Testis (tissue), 3 donors: ENCODE data around the gene INAVA. TPM values are rescaled to one million over a fixed set of nuclear protein-coding genes. Genes with fewer than 3 reads are reported as not detected.

Source experiments
- DNase-seq: peaks from one replicate; pipeline ENCODE4 v3.0.0-alpha.2; 2019
- H3K27ac ChIP-seq, 2 donors: fragments of 200-600 bp; sonication (generic); one replicate each; pipeline ENCODE4 v1.5.1; 2019
- H3K27me3 ChIP-seq: fragments of 200-600 bp; sonication (generic); one replicate; pipeline ENCODE4 v1.5.1; 2019
- H3K36me3 ChIP-seq: fragments of 200-600 bp; sonication (generic); one replicate; pipeline ENCODE4 v1.5.1; 2017; ENCODE audit warnings: low read depth; ENCODE audit errors: missing control alignments
- H3K4me1 ChIP-seq: fragments of 200-600 bp; sonication (generic); one replicate; pipeline ENCODE4 v1.5.1; 2019
- H3K4me3 ChIP-seq, 2 donors: fragments of 200-600 bp; sonication (generic); one replicate each; pipeline ENCODE4 v1.5.1; 2017 to 2019
- H3K9me3 ChIP-seq: fragments of 200-600 bp; sonication (generic); one replicate; pipeline ENCODE4 v1.5.1; 2017
- POLR2A ChIP-seq: fragments of 450-650 bp; IDR thresholded peaks from one replicate; pipeline ENCODE4 v1.6.1; 2017; ENCODE audit warnings: antibody characterized with exemption, mild to moderate bottlenecking, moderate library complexity
- WGBS, 2 donors: methylation state at CpG; one replicate each; pipeline ENCODE4 v1.1.5; 2018; 5-methylcytosine and 5-hydroxymethylcytosine counted together
- intact Hi-C: fragments of 100-400 bp; cut with DNase I; formaldehyde crosslinking; loops from one replicate; pipeline ENCODE4 v1.15.1; 2023; ENCODE audit warnings: low total_unique reads
- polyA plus RNA-seq: library from polyadenylated mRNA; stranded (reverse); fragments of 350-450 nt; fragmentation: Illumina TruSeq; extraction: RNeasy Lipid Tissue Mini Kit (QIAGEN cat#74804); gene quantifications from one replicate; pipeline ENCODE4 v1.2.3, GENCODE V29; 2014; ENCODE audit warnings: low read depth, low replicate concordance; ENCODE audit not compliant: insufficient read depth
- total RNA-seq, 2 donors: library from RNA; depleted of rRNA; stranded (reverse); fragments of >200 nt; gene quantifications; one replicate each; pipeline ENCODE4 v1.2.3, GENCODE V29; 2016
- TF ChIP-seq, protein P1 (sequence below), 3 experiments: fragments of 450-650 bp in 2 of 3; fragments of 200-600 bp in 1 of 3; sonication (generic) in 1 of 3; IDR thresholded peaks; one replicate each; pipeline ENCODE4 v1.5.1; 2016 to 2019; ENCODE audit warnings: antibody characterized with exemption in 3 of 3, mild to moderate bottlenecking in 2 of 3, moderate library complexity in 1 of 3

The INAVA gene
- total and polyA plus RNA-seq, 3 donors from 2014 or later, result 1.5 to 5.8 (median 2.3) TPM

DNA sequence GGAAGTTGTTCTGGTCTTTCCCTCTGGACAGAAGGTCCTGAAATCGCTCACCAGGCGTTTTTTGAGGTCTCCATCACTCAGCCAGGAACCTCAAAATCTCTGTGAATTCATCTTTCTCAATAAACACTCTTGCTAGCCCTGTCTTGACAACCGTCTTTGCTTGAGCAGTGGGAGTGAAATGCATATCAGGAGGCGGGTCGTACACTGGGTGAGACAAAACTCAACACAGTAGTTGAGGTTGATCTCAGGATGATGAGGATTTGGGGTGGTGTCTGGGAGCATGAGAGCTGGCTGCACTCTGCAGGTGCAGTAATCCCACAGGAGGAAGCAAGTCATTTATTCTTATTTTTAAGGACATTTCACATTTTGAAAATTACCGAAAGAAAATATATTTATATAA lies 20.0 kb upstream of the INAVA start:
- no peak for DNase-seq
- Histone ChIP-seq H3K27me3 (no peaks in the 10 kb centered on the region), H3K36me3 (no peaks in the 10 kb centered on the region), H3K27ac (no peak overlapping the region), H3K4me3 (no peak overlapping the region), H3K9me3 (no peaks in the 10 kb centered on the region), H3K4me1 (no peaks in the 10 kb centered on the region)
- 67 to 87% methylated on average over 6 of the region's 6 CpGs for WGBS, 2 donors
- no peak for TF ChIP-seq POLR2A
- TF ChIP-seq, protein P1, sequence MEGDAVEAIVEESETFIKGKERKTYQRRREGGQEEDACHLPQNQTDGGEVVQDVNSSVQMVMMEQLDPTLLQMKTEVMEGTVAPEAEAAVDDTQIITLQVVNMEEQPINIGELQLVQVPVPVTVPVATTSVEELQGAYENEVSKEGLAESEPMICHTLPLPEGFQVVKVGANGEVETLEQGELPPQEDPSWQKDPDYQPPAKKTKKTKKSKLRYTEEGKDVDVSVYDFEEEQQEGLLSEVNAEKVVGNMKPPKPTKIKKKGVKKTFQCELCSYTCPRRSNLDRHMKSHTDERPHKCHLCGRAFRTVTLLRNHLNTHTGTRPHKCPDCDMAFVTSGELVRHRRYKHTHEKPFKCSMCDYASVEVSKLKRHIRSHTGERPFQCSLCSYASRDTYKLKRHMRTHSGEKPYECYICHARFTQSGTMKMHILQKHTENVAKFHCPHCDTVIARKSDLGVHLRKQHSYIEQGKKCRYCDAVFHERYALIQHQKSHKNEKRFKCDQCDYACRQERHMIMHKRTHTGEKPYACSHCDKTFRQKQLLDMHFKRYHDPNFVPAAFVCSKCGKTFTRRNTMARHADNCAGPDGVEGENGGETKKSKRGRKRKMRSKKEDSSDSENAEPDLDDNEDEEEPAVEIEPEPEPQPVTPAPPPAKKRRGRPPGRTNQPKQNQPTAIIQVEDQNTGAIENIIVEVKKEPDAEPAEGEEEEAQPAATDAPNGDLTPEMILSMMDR (IDR thresholded peaks at IDR 0.05), result no peak
- intact Hi-C loops, result no loop called here

DNA sequence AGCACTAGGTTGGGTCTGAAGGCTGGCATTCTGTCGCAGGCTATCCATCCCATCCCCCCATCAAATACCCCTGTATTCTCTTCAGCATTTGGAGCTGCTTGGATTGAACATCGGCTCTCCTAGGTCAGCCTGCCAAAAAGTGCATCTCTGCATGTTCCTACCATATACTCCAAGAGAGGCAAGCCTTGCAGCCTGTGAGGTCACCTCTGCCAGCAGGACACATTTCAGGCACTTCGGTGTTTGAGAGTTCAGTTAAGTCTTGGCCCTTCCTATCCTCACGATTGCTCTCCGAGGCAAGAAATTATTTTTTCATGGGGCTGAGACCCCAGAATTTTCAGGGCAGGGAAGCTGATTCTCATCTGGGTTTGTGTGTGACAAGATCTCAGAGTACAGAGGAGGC lies 19.3 kb upstream of the INAVA start:
- TF ChIP-seq, protein P1 (IDR thresholded peaks at IDR 0.05), result no peak
- TF ChIP-seq POLR2A, result no peak
- no peak overlapping the region for H3K27ac ChIP-seq

DNA sequence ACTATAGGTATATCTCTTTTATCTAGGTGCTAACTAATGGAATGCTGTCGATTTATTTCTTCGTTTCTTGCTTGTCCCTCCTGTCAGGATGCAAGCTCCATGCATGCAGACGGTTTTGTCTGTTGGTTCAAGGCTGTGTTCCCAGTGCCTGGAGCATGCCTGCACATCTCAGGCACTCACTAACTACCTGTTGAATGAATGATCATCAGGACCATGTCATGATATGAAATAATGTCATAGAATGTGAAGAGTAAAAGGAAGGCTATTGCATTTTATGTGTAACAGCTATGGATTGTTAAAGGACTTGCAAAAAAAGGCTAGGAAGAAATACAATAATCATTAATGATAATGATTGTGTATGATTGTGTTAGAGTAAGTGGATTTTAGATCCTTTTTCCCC lies 17.7 kb upstream of the INAVA start:
- H3K4me3 ChIP-seq, result no peak overlapping the region
- H3K9me3 ChIP-seq, result no peaks in the 10 kb centered on the region
- intact Hi-C loops, result no loop called here
- WGBS, 2 donors, result 79 to 81% methylated on average over 3 of the region's 3 CpGs
- no peaks in the 10 kb centered on the region for H3K27me3 ChIP-seq
- no peaks in the 10 kb centered on the region for H3K36me3 ChIP-seq
- no peak overlapping the region for H3K27ac ChIP-seq
- H3K4me1 ChIP-seq, result no peaks in the 10 kb centered on the region
- no peak for TF ChIP-seq POLR2A
- TF ChIP-seq, protein P1 (IDR thresholded peaks at IDR 0.05), result no peak
- DNase-seq, result no peak

More for the DNA sequence above, 19.3 kb upstream of the INAVA start:
- no peaks in the 10 kb centered on the region for H3K36me3 ChIP-seq
- H3K4me1 ChIP-seq, result no peaks in the 10 kb centered on the region
- H3K9me3 ChIP-seq, result no peaks in the 10 kb centered on the region
- intact Hi-C loops, result no loop called here
- DNase-seq, result no peak
- no peak overlapping the region for H3K4me3 ChIP-seq
- WGBS, 2 donors, result 87% methylated on average over 5 of the region's 5 CpGs
- H3K27me3 ChIP-seq, result no peaks in the 10 kb centered on the region

DNA sequence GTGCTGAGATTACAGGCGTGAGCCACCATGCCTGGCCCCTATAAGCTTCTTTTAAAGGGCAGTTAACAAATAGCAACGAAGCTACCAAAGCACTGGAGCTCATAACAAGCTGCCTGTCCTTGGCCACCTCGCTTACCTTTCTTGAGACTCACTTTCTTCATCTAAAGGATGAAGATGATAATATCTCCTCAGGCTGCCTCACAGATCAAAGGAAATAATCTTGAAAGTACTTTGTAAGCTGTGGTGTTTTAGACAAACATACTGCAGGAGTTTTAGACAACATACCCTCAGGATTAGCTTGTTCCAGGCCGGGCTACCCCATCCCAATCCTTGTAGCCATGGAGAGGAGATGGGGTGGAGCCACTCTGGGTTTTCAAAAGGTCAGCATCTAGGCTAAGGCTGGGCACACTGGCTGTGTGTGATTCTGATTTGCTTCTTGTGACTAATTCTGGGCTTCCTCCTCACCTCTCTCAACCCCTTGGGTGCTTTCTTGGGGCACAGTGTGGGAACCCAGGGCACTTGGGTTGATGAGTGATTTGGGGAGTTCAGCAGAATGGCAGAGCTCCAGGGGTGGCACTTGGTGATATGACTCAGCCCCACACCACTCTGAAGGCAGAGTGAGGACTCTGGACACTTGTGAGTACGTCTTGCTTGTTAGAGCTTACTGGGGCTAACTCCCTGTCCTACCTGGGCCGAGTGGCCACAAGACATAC lies 16.7 kb upstream of the INAVA start:
- WGBS, 2 donors, result 86 to 95% methylated on average over 6 of the region's 6 CpGs
- Histone ChIP-seq H3K36me3 (no peaks in the 10 kb centered on the region), H3K9me3 (no peaks in the 10 kb centered on the region), H3K27me3 (no peaks in the 10 kb centered on the region), H3K27ac (no peak overlapping the region), H3K4me1 (no peaks in the 10 kb centered on the region), H3K4me3 (no peak overlapping the region)
- intact Hi-C loops, result no loop called here
- no peak for TF ChIP-seq POLR2A
- TF ChIP-seq, protein P1 (IDR thresholded peaks at IDR 0.05), result no peak
- no peak for DNase-seq

DNA sequence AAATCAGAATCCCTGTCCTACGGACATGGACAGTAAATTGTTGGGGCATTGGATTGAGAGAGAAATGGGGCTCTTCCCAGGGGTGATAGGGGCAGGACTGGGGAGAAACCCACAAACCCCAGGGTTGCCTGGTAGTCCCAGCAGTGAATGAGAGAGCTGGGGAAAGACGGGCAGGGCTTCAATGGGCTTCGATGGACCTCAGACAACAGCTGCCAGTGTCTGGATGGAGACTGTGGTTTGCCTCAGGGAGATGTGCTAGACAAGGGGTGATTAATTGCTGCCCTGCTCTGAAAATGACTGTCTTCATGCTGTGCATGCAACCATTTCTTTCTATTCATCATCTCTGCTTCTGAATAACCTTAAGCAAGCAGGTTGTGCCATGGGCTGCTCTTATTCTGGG lies 14.5 kb upstream of the INAVA start:
- no peak for DNase-seq
- intact Hi-C loops, result no loop called here

More for the DNA sequence above, 14.5 kb upstream of the INAVA start:
- H3K4me1 ChIP-seq, result no peaks in the 10 kb centered on the region
- TF ChIP-seq, protein P1 (IDR thresholded peaks at IDR 0.05), result no peak
- no peak for TF ChIP-seq POLR2A
- no peak overlapping the region for H3K27ac ChIP-seq
- H3K36me3 ChIP-seq, result no peaks in the 10 kb centered on the region
- H3K27me3 ChIP-seq, result no peaks in the 10 kb centered on the region
- H3K9me3 ChIP-seq, result no peaks in the 10 kb centered on the region
- 68 to 93% methylated on average over 3 of the region's 3 CpGs for WGBS, 2 donors
- H3K4me3 ChIP-seq, result no peak overlapping the region
